ENCODE measurements around the gene NARS2.

NARS2 gene

GRCh38 chr11:78416285-78417174, 158.1 kb downstream of the NARS2 start:
- peak; percentile 90 to 91 for DNase-seq (ENCODE audit: low read depth in 2 of 2)
- peak; percentile 50 for TF ChIP-seq CTCF (IDR thresholded peaks at IDR 0.05; ENCODE audit: low read depth, low read length)
- H3K4me3 ChIP-seq (replicated peaks in 1 of 2; ENCODE audit: low read depth in 2 of 2, low read length in 2 of 2): peak overlapping the region; percentile 64 to 70

GRCh38 chr11:78415338-78415737, 159.3 kb downstream of the NARS2 start:
- TF ChIP-seq CTCF (IDR thresholded peaks at IDR 0.05; ENCODE audit: low read depth, low read length): no peak
- H3K4me3 ChIP-seq (replicated peaks in 1 of 2; ENCODE audit: low read depth in 2 of 2, low read length in 2 of 2): no peak overlapping the region
- DNase-seq (ENCODE audit: low read depth in 2 of 2): no peak

GRCh38 chr11:78414321-78415051, 160.2 kb downstream of the NARS2 start:
- H3K4me3 ChIP-seq (replicated peaks in 1 of 2; ENCODE audit: low read depth in 2 of 2, low read length in 2 of 2): no peak overlapping the region
- peak; percentile 37 to 49 for DNase-seq (ENCODE audit: low read depth in 2 of 2)
- peak; percentile 47 for TF ChIP-seq CTCF (IDR thresholded peaks at IDR 0.05; ENCODE audit: low read depth, low read length)

- no peak for DNase-seq (ENCODE audit: low read depth in 2 of 2)
- TF ChIP-seq CTCF (IDR thresholded peaks at IDR 0.05; ENCODE audit: low read depth, low read length): no peak
- no peak overlapping the region for H3K4me3 ChIP-seq (replicated peaks in 1 of 2; ENCODE audit: low read depth in 2 of 2, low read length in 2 of 2)
Observed at GRCh38 chr11:78408619-78409018, 166.0 kb downstream of the NARS2 start.

GRCh38 chr11:78406568-78407196, 168.0 kb downstream of the NARS2 start:
- H3K4me3 ChIP-seq (replicated peaks in 1 of 2; ENCODE audit: low read depth in 2 of 2, low read length in 2 of 2): no peak overlapping the region
- DNase-seq (ENCODE audit: low read depth in 2 of 2): peak in 1 of 2 donors; percentile 23
- no peak for TF ChIP-seq CTCF (IDR thresholded peaks at IDR 0.05; ENCODE audit: low read depth, low read length)

- no peak overlapping the region for H3K4me3 ChIP-seq (replicated peaks in 1 of 2; ENCODE audit: low read depth in 2 of 2, low read length in 2 of 2)
- no peak for DNase-seq (ENCODE audit: low read depth in 2 of 2)
- TF ChIP-seq CTCF (IDR thresholded peaks at IDR 0.05; ENCODE audit: low read depth, low read length): no peak
Observed at GRCh38 chr11:78405805-78406204, 168.9 kb downstream of the NARS2 start.

Data from cardiac fibroblast (primary cell).